Epidermal melanocyte (primary cell): ENCODE measurements around the gene TAAR9.
"Not testable (repeated sequence)": the region's sequence is repeated elsewhere in the genome, so short reads cannot be mapped to it uniquely, and the experiment has no call there.

Experiments
- DNase-seq: peaks from one replicate; pipeline ENCODE4 v3.0.0; 2011; ENCODE audit warnings: low spot score; ENCODE audit not compliant: insufficient read length

TAAR9 gene

GRCh38 chr6:132513831-132514545 is 24.1 kb upstream of the TAAR9 start:
- no peak for DNase-seq

GRCh38 chr6:132515386-132515785 is 22.7 kb upstream of the TAAR9 start:
- DNase-seq: no peak

GRCh38 chr6:132520953-132521352 is 17.1 kb upstream of the TAAR9 start:
- DNase-seq: no peak

GRCh38 chr6:132524646-132525045 is 13.4 kb upstream of the TAAR9 start:
- no peak for DNase-seq

GRCh38 chr6:132525866-132526265 is 12.2 kb upstream of the TAAR9 start:
- no peak for DNase-seq

- DNase-seq: no peak
These were observed 11.6 kb upstream of the TAAR9 start for GRCh38 chr6:132526461-132526860.

GRCh38 chr6:132527791-132528190 is 10.3 kb upstream of the TAAR9 start:
- no peak for DNase-seq

GRCh38 chr6:132530293-132530974 is 7.6 kb upstream of the TAAR9 start:
- DNase-seq: no peak

GRCh38 chr6:132534546-132534945 is 3.5 kb upstream of the TAAR9 start:
- not testable (repeated sequence) for DNase-seq

- DNase-seq: no peak
These were observed 932 bp upstream of the TAAR9 start for GRCh38 chr6:132537145-132537544.

GRCh38 chr6:132544826-132545225 is 6.7 kb downstream of the TAAR9 start:
- no peak for DNase-seq

- no peak for DNase-seq
These were observed 10.8 kb downstream of the TAAR9 start for GRCh38 chr6:132548746-132549463.

- no peak for DNase-seq
These were observed 13.1 kb downstream of the TAAR9 start for GRCh38 chr6:132551214-132551613.

- no peak for DNase-seq
These were observed 14.3 kb downstream of the TAAR9 start, which contains the start of gene TAAR8 for GRCh38 chr6:132552372-132552771. Gene TAAR8 (plus strand): TSS chr6:132552672. CDS start chr6:132552693, 21 bp downstream.

- DNase-seq: not testable (repeated sequence)
These were observed 22.0 kb downstream of the TAAR9 start for GRCh38 chr6:132560087-132560486.

GRCh38 chr6:132566404-132566803 is 28.3 kb downstream of the TAAR9 start:
- DNase-seq: no peak

GRCh38 chr6:132567566-132567965 is 29.5 kb downstream of the TAAR9 start:
- no peak for DNase-seq

- DNase-seq: no peak
These were observed 30.5 kb downstream of the TAAR9 start for GRCh38 chr6:132568611-132569010.

GRCh38 chr6:132569170-132569569 is 31.1 kb downstream of the TAAR9 start:
- no peak for DNase-seq

GRCh38 chr6:132570221-132570777 is 32.2 kb downstream of the TAAR9 start, which contains the start of gene TAAR6:
Gene TAAR6 (plus strand): TSS chr6:132570322. CDS start chr6:132570322, 0 bp downstream.
- DNase-seq: no peak

- DNase-seq: no peak
These were observed 33.7 kb downstream of the TAAR9 start for GRCh38 chr6:132571774-132572173.

- no peak for DNase-seq
These were observed 46.6 kb downstream of the TAAR9 start for GRCh38 chr6:132584698-132585097.
